GM18507 (cell line): ENCODE data around the gene MYBPC2.
"Not testable (repeated sequence)": the region's sequence is repeated elsewhere in the genome, so short reads cannot be mapped to it uniquely, and the experiment has no call there.

Experiments used
- DNase-seq: peaks from one replicate; pipeline ENCODE4 v3.0.0; 2011; ENCODE audit warnings: low read depth; ENCODE audit not compliant: insufficient read length; ENCODE audit errors: extremely low spot score
- FAIRE-seq: peaks from 2 replicates; lab custom pipeline; 2011; peaks lifted over from hg19 to GRCh38; lab: Jason Lieb, UNC

Gene MYBPC2

DNA sequence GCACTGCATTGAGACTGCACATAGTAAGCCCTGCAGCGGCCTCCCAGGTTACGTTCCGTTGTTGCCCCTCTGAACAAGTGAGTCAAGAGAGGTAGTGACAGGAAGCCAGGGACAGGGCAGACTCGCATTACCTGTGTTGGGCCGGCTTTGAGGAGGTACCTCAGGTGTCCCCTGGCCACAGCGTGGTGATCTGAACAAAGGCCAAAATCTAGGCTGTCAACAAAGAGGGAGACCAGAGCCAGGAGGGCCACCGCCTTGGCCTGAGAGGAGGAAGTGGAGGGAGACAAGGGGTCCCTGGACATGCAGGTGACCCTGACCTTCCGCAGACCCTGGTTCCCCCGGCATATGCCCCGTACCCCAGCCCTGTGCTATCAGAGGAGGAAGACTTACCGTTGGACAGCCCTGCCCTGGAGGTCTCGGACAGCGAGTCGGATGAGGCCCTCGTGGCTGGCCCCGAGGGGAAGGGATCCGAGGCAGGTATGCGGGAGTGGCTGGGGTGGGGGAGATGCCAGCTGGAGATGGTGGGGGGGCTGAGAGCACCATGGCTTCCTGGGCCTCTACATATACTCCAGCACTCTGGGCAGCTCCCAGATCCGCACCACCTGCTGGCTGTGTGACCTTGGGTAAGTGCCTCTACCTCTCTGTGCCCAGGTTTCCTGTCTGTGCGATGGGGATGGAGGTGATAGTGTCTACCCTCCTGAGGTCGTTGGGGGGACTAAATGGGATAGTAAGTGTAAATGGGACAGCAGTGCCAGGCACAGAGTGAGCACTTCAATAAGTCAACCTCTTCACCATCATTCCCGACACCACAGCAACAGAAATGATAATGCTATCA is 9.2 kb upstream of the MYBPC2 start:
- DNase-seq (no peak), FAIRE-seq (no peak)

DNA sequence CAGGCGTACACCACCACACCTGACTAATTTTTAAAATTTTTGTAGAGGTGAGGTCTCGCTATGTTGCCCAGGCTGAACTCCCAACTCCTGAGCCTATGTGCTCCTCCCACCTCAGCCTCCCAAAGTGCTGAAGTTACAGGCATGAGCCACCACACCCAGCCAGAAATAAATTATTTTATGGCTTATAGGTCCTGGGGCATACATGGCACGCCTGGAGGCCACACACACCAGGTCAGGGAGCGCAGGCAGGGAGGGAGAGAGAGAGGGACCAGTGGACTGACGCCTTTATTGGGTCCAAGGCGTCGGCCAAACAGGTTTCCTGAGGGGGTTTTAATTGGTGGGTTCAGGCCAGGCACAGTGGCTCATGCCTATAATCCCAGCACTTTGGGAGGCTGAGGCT is 7.1 kb upstream of the MYBPC2 start:
- DNase-seq (no peak), FAIRE-seq (no peak)

DNA sequence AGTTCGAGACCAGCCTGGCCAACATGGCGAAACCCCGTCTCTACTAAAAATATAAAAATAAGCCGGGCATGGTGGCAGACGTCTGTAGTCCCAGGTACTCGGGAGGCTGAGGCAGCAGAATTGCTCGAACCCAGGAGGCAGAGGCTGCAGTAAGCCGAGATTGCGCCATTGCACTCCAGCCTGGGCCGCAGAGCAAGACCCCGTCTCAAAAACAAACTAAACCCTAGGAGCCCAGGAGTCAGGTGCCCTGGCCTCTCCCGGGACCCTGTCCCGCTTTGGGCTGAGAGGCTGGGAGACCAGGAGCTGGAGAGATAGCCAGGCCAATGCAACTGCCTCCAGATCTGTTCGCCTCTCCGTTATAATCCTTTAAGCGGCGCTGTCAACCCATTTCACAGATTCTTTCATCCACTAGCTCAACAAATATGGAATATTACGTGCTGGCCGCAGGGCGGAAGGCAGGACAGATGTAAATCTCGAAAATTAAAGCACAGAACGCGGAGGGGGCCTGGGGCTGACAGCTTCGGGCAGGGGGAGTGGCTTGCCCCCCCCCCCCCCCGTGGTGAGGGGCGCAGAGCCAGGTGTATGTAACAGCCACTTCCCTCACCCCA is 5.3 kb upstream of the MYBPC2 start:
- FAIRE-seq, result no peak
- DNase-seq, result no peak

DNA sequence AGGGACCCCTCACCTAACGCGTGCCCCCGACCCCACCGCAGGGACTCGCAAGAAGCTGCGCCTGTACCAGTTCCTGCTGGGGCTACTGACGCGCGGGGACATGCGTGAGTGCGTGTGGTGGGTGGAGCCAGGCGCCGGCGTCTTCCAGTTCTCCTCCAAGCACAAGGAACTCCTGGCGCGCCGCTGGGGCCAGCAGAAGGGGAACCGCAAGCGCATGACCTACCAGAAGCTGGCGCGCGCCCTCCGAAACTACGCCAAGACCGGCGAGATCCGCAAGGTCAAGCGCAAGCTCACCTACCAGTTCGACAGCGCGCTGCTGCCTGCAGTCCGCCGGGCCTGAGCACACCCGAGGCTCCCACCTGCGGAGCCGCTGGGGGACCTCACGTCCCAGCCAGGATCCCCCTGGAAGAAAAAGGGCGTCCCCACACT is 4.7 kb upstream of the MYBPC2 start:
- no peak for DNase-seq
- no peak for FAIRE-seq

DNA sequence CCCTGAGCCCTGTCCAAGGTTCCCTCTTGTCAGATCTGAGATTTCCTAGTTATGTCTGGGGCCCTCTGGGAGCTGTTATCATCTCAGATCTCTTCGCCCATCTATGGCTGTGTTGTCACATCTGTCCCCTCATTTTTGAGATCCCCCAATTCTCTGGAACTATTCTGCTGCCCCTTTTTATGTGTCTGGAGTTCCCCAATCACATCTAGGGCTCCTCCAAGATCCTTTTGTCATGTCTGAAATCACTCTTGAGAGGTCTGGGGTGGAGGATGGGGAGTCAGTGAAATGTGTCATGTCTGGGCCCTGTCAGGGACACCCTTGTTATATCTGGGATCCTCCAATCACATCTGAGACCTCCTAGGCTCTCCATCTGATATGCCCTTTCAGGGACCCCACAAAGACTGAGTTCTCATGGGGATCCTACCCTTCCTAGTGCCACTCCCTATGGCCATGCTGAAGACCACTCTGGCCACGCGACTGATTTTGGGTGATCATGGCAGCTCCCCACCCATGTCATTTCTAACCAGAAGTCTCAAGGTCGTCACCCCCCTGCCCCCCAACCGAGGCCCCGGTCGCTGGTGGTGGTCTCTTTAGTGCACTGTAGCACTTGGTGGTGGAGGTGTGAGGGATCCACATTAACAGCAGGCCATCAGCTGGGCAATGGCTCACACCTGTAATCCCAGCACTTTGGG is 3.8 kb upstream of the MYBPC2 start:
- no peak for DNase-seq
- no peak for FAIRE-seq

DNA sequence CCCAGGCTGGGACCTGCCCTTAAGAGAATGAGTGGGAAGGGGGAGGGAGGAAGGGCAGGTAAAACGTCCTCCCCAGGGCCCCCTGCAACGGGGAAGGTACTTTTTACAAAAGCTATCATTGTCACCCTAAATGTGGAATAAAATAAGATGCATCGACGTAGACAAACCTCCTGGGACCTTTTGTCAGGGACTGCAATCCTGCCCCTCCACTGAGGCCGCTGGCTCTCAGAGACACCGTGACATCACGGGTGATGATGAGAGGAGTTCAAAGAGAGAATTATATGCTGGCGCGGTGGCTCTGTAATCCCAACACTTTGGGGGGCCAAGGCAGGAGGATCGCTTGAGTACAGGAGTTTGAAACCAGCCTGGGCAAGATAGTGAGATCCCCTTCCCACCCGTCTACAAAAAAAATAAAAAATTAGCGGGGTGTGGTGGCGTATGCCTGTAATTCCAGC is 1.8 kb upstream of the MYBPC2 start:
- DNase-seq (no peak), FAIRE-seq (no peak)

DNA sequence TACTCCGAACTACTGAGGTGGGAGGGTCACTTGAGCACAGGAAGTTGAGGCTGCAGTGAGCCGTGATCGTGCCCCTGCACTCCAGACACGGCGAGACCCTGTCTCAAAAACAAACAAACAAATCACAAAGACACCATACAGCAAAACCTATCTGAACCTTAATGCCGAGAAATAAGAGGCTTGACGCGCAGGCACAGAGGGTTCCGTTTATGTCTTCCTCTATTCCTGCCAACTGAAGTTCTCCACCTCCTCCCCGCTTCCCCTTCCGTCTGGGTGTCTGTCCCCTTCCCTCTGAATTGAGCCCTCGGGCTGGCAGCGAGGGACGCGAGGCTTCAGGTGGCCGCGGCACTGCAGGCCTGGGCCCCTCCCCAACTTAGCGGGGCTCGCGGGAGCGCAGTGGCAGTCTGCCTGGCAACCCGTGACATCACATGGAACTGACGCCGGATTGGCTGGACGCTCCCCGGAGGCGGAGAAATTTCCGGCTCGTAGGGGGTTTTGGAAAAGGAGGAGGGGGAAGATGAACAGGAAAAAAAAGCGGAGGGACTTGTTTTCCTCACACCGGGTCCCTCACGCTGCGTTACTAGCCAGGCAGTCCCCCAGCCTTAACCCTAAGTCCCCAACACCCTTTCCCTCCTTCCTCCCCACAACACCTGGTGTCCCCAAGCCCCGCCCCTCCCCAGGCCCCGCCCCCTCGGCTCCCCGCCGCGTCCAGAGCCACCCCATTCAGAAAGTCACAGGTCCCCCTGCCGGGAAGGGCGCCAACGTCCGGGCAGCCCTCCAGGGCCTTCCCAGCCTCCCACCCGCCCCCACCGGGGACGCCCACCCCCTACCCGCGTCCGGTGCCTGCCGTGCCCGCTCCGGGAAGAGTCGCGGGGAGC is 1.1 kb upstream of the MYBPC2 start:
- peak; percentile 64 for DNase-seq
- FAIRE-seq, result peak; percentile 88

DNA sequence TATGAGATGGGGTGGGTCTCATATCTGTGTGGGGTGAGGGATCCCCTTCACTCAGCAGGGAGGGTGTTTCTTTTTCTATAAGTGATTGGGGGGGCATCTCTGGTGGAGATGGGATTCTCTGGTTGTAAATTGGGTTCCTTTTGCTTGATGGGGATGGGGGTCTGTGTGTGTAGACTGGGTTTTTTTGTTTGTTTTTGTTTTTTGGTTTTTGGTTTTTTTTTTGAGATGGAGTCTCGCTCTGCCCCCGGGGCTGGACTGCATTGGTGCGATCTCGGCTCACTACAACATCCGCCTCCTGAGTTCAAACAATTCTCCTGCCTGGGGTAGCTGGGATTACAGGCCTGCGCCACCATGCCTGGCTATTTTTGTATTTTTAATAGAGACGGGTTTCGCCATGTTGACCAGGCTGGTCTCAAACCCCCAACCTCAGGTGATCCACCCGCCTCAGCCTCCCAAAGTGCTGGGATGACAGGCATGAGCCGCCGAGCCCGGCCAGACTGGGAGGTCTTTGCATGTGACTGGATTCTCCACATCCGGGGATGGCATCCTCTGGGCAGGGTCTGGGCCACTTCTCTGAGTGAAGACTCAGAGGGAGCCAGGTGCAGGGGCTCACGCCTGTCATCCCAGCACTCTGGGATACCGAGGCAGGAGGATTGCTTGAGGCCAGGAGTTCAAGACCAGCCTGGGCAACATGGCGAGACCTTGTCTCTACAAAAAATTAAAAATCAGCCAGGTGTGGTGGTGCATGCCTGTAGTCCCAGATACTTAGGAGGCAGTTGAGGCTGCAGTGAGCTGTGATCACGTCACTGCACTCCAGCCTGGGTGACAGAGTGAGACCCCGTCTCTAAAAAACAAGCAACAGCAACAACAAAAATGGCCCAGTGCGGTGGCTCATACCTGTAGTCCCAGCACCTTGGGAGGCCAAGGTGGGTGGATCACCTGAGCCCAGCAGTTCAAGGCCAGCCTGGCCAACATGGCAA is 799 bp downstream of the MYBPC2 start:
- DNase-seq (no peak), FAIRE-seq (no peak)

DNA sequence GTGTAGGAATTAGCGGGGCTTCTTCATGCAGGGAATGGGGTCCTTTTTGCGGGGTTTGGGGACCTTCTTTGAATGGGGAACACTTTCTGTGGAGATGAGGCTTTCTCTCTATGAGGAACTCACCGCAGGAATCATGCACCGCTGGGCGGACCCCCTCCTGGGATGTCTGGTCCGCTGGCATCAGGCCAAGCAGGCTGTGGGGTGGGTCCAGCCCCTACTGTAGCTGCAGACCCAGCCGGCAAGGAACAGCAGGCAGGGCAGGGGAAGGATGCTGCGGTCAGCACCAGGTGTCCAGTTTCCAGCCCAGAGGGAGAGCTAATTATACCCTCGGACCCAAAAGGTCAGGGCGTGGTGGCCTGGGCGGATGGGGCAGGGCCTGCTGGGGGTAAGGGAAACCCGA is 1.8 kb downstream of the MYBPC2 start:
- DNase-seq, result no peak
- peak; percentile 50 for FAIRE-seq

DNA sequence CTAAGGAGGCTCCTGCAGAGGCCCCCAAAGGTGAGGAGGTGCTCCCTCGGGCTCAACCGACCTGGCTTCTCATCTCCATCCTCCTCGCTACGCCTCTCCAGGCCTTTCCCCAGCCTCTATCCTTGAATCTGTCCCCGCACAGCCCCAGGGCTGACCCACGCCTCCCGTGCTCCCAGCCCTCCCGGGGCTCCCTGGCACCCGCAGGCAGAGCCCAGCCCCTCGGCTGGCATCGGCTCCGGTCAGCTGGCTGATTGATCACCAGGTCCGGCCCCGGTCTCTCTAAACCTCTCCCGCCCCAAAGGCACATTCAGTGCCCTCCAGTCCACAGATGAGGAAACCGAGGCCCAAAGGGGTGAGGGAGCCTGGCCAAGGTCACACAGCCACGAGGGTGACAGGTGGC is 2.5 kb downstream of the MYBPC2 start:
- FAIRE-seq, result no peak
- DNase-seq, result no peak

DNA sequence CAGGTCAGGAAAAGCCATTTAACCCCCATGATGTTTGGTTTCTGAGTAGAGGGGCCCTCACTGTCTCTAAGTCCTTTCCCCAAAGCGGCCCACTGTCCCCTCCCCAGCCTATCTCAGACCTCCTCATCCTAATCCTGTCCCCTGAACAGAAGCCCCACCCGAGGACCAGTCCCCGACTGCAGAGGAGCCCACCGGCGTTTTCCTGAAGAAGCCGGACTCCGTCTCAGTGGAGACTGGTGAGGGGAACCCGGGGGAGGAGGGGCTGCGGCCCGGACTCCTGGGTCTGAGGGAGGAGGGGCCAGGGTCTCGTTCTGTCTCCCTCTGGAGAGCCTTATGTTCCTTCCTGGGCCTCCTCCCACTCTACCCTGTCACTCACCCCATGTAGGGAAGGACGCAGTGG is 2.9 kb downstream of the MYBPC2 start:
- FAIRE-seq (no peak), DNase-seq (no peak)

DNA sequence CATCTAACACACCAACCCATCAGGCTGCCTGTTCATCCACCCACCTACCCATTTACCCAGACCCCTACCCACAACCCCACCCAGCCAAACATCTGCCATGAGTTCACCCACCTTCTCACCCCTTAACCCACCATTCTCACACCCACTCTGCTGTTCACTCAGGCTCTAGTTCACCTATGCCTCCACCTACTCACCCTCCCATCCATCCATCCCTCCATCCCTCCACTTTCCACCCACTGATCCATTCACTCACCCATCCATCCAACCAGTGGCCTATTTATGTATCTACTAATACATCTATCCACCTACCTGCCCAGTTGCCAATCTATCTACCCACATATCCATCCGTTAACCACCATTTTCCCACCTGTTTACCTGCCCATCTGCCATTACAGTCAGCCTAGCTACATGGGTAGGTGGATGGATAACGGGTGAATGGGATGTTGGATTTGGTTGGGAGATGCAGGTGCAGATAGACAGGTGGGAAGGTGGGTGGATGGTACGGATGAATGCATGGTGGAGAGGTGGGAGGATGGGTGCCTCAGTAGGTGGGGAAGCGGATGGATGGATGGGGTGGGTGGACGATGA is 5.3 kb downstream of the MYBPC2 start:
- DNase-seq (no peak), FAIRE-seq (no peak)

DNA sequence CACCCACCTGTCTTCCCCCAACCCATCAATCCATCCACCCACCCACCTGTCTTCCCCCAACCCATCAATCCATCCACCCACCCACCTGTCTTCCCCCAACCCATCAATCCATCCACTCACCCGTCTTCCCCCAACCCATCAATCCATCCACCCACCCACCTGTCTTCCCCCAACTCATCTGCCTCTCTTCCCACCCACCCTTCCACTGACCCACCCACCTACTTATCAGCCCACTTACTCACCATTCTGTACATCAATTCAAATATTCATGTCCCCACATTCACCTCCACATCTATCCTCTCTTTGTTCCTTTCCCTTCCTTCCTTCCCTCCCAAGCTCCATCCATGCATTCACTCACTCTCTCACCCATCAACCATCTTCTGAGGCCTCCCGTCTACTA is 6.4 kb downstream of the MYBPC2 start:
- DNase-seq, FAIRE-seq: not testable (repeated sequence)

DNA sequence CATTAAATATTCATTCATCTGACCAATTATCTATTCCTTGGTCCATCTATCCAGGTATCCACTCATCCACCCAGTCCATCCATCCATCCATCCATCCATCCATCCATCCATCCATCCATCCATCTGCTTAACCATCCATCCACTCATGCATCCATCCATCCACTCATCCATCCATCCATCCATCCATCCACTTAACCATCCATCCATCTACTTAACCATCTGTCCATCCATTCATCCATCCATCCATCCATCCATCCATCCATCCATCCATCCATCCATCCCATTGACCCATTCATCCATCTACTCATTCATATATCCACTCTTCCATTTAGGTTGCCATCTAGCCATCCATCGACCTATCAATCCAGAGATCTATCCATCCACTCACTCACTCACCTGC is 11.4 kb downstream of the MYBPC2 start:
- no peak for DNase-seq
- no peak for FAIRE-seq

DNA sequence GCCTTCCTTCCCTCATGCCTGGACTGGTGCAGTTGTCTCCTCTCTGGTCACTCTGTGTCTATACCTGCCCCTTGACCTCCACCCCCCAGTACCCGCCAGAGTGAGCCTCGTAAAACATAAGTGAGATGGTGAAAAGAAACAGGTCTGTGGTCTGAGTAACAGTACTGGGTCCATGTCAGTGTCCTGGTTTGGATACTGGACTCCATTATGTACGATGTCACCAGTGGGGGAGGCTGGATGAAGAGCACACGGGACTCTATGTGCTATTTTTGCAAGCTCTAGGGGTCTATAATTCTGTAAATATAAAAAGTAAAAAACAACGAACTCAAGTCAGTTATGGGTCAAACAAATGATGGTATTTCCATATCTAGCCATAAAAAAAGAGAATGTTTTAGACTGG is 14.4 kb downstream of the MYBPC2 start:
- DNase-seq (no peak), FAIRE-seq (no peak)

DNA sequence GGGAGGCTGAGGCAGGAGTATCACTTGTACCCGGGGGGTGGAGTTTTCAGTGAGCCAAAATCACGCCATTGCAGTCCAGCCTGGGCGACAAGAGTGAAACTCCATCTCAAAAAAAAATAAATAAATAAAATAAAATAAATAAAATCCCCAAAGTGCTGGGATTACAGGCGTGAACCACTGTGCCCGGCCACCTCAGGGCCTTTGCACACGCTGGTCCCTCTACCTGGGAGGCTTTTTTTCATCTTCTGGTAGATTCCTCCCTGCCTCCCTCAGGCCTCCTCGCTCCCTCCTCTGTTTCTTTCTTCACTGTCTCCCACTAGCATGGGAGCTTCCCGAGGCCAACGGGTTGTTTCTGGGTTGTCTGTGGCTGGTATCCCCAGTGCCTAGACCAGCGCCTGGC is 15.1 kb downstream of the MYBPC2 start:
- DNase-seq (no peak), FAIRE-seq (no peak)

DNA sequence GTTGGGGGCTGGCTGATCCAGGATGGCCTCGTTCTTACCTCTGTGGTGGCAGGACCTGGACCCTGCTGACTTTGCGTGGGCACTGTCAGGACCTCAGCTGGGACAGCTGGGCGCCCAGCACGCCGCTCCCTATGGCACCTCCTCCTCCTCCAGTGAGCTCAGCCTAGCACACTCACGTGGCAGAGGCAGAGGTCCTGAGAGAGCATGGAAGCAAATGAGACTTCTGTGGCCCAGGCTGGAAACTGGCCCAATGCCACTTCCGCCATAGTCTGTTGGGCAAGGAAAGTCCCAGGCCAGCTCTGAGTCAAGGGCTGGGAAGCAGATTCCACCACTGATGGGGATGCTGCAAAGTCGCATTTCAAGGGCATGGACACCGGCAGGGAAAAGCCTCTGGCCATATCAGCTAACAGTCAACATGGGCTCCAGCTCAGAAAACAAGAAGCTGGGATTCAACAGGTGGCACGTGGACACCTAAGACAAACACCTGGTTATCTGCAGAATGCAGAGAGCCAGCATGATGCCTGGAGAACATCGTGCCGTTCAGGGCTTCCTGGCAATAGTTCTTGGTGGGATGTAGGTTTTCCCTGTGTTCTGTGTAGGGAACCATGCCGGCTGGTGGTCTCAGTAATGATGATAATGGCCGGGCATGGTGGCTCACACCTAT is 16.7 kb downstream of the MYBPC2 start:
- DNase-seq (no peak), FAIRE-seq (no peak)
